Measurements from ENCODE around the gene FBXO34.
A peak's percentile ranks its signal among the peaks of the same experiment; 100 is the strongest.
"Not testable (repeated sequence)": the region's sequence is repeated elsewhere in the genome, so short reads cannot be mapped to it uniquely, and the experiment has no call there.

FBXO34 gene

DNA sequence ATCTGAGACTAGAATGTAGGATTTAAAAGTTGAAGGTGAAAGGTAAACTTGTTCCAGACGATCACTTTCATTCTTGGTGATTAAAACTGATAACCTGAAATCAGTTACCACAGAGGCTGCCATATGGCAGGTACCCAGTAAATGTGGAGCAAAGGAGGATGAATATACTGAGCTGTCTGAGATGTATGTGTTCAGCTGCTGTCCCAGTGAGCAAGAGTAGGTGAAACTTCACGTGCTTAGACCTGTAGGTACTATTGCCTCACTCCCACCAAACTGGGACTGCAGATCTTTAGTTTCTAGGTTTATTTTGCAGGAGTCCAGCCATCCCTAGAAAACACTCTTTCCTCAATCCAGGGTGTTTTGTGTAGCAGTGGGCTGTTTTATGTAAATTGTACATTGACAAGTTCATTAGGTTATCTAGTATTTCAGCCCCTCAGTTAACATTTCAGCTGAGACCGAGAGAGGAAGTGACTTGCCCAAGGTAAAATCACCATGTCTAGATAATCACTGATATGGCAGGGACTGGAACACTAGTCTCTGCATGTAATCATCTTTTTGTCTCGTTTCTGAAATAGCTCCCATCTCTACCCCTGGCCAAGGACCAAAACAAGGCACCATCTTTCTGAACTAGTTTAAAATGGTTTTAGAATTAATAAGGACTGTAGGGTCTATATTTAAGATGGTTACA is 77.7 kb downstream of the FBXO34 start:
- DNase-seq = no peak

DNA sequence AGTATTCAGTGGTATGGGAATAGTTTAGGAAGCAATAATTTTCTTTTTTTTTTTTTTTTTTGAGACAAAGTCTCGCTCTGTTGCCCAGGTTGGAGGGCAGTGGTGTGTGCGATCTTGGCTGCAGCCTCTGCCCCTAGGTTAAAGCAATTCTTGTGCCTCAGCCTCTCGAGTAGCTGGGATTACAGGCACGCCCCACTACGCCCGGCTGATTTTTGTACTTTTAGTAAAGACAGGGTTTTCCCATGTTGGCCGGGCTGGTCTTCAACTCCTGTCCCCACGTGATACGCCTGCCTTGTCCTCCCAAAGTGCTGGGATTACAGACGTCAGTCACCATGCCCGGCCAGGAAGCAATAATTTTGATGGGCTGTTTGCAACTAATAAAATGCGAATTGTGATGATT is 78.3 kb downstream of the FBXO34 start:
- DNase-seq = no peak

DNA sequence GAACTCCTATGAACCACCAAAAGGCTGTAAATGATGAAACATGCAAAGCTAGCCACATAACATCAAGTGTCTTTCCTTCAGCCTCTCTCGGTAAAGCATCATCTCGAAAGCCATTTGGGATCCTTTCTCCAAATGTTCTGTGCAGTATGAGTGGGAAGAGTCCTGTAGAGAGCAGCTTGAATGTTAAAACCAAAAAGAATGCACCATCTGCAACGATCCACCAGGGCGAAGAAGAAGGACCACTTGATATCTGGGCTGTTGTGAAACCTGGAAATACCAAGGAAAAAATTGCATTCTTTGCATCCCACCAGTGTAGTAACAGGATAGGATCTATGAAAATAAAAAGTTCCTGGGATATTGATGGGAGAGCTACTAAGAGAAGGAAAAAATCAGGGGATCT is 79.2 kb downstream of the FBXO34 start:
- no peak for DNase-seq

DNA sequence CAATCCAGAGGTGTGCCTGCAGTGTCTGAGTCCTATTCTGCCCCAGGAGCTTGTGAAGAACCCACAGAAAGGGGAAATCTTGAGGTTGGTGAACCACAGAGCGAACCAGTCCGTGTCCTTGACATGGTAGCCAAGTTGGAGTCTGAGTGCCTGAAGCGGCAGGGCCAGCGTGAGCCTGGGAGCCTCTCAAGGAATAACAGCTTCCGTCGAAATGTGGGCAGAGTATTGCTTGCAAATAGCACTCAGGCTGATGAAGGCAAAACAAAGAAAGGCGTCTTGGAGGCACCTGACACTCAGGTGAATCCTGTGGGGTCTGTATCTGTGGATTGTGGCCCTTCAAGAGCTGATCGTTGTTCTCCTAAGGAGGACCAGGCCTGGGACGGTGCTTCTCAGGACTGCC is 79.9 kb downstream of the FBXO34 start:
- no peak for DNase-seq

GRCh38 chr14:55352201-55352600 is 81.0 kb downstream of the FBXO34 start:
- DNase-seq = no peak

- DNase-seq = no peak
Measured at GRCh38 chr14:55353686-55354467, 82.7 kb downstream of the FBXO34 start.

DNA sequence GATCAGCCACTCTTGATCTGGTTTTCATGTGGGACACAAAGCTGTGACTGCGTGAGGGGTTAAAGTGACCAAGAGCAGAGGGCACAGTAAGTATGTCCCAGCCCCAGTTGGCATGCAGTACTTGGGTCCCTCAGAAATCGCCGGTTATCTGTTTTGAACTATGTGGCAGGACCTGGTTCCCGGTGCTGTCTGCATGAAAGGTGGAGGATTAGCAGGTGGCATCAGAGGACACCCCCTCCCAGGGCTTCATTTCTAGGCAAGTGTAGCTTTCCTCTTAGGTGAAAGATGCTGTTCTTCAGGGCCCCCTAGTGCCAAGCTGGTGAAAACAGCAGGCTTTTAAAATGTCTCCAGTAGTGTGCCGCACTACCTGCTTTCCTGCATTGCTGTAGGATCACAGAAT is 83.3 kb downstream of the FBXO34 start:
- DNase-seq = peak; percentile 6

- no peak for DNase-seq
Measured at GRCh38 chr14:55355922-55356321, 84.7 kb downstream of the FBXO34 start.

- no peak for DNase-seq
Measured at GRCh38 chr14:55356913-55357312, 85.7 kb downstream of the FBXO34 start.

DNA sequence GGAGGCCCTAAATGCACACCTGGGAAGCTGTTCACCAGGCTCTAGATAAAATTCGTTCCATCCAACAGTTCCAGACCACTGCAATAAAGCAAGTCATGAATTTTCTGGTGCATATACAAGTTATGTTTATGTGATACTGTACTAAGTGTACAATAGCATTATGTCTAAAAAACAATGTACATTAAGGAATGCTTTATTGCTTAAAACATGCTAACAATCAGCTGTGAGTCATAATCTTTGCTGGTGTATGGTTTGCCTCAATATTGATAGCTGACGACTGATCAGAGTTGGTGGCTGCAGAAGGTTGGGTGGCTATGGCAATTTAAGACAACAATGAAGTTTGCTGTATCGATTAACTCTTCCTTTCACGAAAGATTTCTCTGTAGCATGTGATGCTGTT is 88.1 kb downstream of the FBXO34 start:
- no peak for DNase-seq

DNA sequence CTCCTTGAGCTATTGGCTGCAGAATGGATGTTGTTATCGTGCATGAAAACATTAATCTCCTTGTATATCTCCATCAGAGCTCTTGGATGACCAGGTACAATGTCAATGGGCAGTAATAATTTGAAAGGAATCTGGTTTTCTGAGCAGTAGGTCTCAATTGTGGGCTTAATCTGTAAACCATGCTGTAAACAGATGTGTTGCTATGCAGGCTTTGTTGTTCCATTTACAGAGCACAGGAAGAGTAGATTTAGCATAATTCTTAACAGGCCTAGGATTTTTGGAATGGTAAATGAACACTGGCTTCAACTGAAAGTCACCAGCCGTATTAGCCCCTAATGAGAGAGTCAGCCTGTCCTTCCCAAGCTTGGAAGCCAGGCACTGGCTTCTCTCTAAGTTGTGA is 90.0 kb downstream of the FBXO34 start:
- DNase-seq = no peak

GRCh38 chr14:55366271-55366670 is 95.0 kb downstream of the FBXO34 start:
- no peak for DNase-seq

- no peak for DNase-seq
Measured at GRCh38 chr14:55370883-55371455, 99.7 kb downstream of the FBXO34 start.

DNA sequence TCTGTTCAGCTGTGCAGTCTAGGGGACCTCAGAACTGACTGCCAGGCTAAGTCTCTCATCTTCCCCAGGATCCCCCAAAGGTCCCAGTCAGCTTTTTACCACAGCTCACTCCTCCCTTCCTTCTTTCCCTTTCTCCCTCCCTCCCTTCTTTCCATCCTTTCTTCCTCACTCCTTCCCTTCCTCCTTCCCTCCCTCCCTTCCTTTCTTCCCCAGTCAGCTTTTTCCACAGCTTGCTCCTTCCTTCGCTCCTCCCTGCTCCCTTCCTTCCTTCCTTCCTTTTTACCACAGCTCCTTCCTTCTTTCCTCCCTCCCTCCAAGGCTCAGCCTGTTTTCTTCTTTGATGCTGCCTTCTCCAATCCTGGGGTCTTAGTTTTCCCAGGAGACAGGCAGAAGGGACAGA is 101.2 kb downstream of the FBXO34 start:
- no peak for DNase-seq

GRCh38 chr14:55372825-55373224 is 101.6 kb downstream of the FBXO34 start:
- DNase-seq = no peak

- DNase-seq = no peak
Measured at GRCh38 chr14:55373784-55374705, 102.8 kb downstream of the FBXO34 start.

DNA sequence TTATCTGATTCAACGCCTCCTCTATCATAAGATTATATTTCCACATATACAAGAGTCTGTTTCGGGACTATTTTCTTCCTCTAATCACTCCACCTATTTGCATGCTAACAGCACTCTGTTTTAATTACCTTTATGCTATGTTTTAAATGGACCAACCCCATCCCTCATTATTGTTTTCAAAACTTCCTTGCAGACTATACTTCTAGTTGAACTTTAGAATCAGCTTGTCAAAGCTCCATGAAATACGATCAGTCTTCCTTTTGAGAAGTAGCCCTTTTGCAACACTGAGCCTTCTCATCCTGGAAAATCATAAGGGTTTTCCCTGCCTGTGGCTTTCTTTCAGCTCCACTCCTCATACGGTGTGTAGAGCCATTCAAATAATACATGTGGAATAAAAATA is 103.5 kb downstream of the FBXO34 start:
- no peak for DNase-seq

DNA sequence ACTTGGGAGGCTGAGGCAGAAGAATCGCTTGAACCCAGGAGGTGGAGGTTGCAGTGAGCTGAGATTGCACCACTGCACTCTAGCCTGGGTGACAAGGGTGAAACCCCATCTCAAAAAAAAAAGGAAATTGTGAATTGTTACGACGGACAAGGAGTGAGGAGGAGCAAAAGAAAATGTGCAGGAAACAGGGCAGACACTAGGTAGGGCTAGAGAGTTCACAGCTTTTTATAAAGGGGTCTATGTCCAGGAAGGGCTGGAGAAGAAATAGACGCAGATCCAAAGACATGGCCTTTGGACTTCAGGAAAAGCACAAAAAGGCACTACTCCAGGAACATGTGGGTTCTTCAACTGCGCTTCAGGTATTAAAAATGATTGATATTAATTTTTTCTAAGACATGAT is 106.0 kb downstream of the FBXO34 start:
- no peak for DNase-seq

GRCh38 chr14:55381040-55381439 is 109.8 kb downstream of the FBXO34 start:
- no peak for DNase-seq

DNA sequence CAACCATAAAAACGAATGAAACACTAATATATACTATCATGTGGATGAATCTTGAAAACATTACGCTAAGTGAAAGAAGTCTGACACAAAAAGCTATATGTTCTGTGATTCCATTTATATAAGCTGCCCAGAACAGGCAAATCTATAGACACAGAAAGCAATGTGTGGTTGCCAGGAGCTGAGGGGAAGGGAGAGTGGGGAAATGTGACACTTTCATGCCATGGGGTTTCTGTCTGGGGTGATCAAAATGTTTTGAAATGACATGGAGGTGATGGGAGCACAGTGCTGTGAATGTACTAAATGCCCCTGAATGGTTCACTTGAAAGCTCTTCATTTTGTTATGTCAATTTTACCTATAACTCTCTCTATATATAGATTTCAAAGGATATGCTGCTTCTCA is 110.3 kb downstream of the FBXO34 start:
- no peak for DNase-seq

DNA sequence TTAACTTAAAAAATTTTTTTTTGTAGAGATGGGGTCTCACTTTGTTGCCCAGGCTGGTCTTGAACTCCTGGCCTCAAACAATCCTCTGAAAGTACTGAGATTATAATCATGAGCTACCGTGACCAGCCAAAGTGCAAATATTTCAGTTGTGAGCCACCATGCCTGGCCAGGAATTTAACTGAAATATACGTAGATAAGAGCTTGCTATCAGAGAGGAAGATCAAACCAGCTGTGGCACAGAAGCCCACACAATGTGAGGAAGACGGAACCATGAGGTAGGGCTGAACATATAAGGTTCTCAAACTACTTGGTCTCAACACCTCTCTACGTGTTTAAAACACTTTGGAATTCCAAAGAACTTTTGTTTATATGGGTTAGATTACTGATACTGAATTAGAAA is 111.3 kb downstream of the FBXO34 start:
- no peak for DNase-seq

GRCh38 chr14:55383056-55383466 is 111.8 kb downstream of the FBXO34 start:
- DNase-seq = not testable (repeated sequence)

- no peak for DNase-seq
Measured at GRCh38 chr14:55383541-55384140, 112.4 kb downstream of the FBXO34 start.

Data from GDM1 (cell line).